Stimulated activated memory B cell treated with anti-CD40 and anti-IgM and Interleukin-4, amounts not matched to agents 10 μg/mL and 1 μg/mL and 100 μg/mL, for 72 hours (primary cell): ENCODE data around the gene RUNX3.
A peak's percentile ranks its signal among the peaks of the same experiment; 100 is the strongest.

ENCODE experiments used
- ATAC-seq: fragments of 150-1000 bp; cut with Tn5 transposase; 2 replicates; pipeline ENCODE4 v1.10.0; 2021
- H3K27ac Mint-ChIP-seq: one replicate; pipeline ENCODE4 v1.8.0; 2022; ENCODE audit warnings: mild to moderate bottlenecking, mixed read lengths
- H3K27me3 Mint-ChIP-seq: one replicate; pipeline ENCODE4 v1.8.0; 2022; ENCODE audit warnings: mixed read lengths
- H3K36me3 Mint-ChIP-seq: one replicate; pipeline ENCODE4 v1.8.0; 2022; ENCODE audit warnings: mixed read lengths
- H3K4me1 Mint-ChIP-seq: one replicate; pipeline ENCODE4 v1.8.0; 2022; ENCODE audit warnings: mixed read lengths
- H3K4me3 Mint-ChIP-seq: one replicate; pipeline ENCODE4 v1.8.0; 2022; ENCODE audit warnings: mild to moderate bottlenecking, moderate library complexity, mixed read lengths
- H3K9me3 Mint-ChIP-seq: one replicate; pipeline ENCODE4 v1.8.0; 2022; ENCODE audit warnings: mixed read lengths

The RUNX3 gene

GRCh38 chr1:24931146-24931467 lies 1.0 kb upstream of the RUNX3 start:
- peaks cover 75% of the 10 kb centered on the region for H3K4me1 Mint-ChIP-seq
- no peaks in the 10 kb centered on the region for H3K9me3 Mint-ChIP-seq
- H3K27ac Mint-ChIP-seq = peak overlapping the region; percentile 98
- peaks cover 30% of the 10 kb centered on the region for H3K36me3 Mint-ChIP-seq
- no peaks in the 10 kb centered on the region for H3K27me3 Mint-ChIP-seq
- no peak for ATAC-seq
- H3K4me3 Mint-ChIP-seq = peak overlapping the region; percentile 83

GRCh38 chr1:24929398-24930259 lies 447 bp downstream of the RUNX3 start:
- Mint-ChIP-seq H3K27ac (peak overlapping the region; percentile 98), H3K4me3 (peak overlapping the region; percentile 99), H3K36me3 (peaks cover 44% of the 10 kb centered on the region), H3K27me3 (no peaks in the 10 kb centered on the region), H3K9me3 (no peaks in the 10 kb centered on the region), H3K4me1 (peaks cover 75% of the 10 kb centered on the region)
- ATAC-seq = peak; percentile 44

GRCh38 chr1:24928689-24929397 lies 1.2 kb downstream of the RUNX3 start:
- no peaks in the 10 kb centered on the region for H3K27me3 Mint-ChIP-seq
- H3K4me1 Mint-ChIP-seq = peaks cover 75% of the 10 kb centered on the region
- peaks cover 46% of the 10 kb centered on the region for H3K36me3 Mint-ChIP-seq
- no peaks in the 10 kb centered on the region for H3K9me3 Mint-ChIP-seq
- H3K4me3 Mint-ChIP-seq = peak overlapping the region; percentile 99
- H3K27ac Mint-ChIP-seq = peak overlapping the region; percentile 98
- peak; percentile 21 for ATAC-seq

- H3K27me3 Mint-ChIP-seq = no peaks in the 10 kb centered on the region
- peaks cover 53% of the 10 kb centered on the region for H3K36me3 Mint-ChIP-seq
- ATAC-seq = no peak
- peak overlapping the region; percentile 98 for H3K27ac Mint-ChIP-seq
- H3K4me1 Mint-ChIP-seq = peaks cover 75% of the 10 kb centered on the region
- H3K9me3 Mint-ChIP-seq = no peaks in the 10 kb centered on the region
- peak overlapping the region; percentile 99 for H3K4me3 Mint-ChIP-seq
Observed at GRCh38 chr1:24927988-24928688, 1.9 kb downstream of the RUNX3 start.

DNA sequence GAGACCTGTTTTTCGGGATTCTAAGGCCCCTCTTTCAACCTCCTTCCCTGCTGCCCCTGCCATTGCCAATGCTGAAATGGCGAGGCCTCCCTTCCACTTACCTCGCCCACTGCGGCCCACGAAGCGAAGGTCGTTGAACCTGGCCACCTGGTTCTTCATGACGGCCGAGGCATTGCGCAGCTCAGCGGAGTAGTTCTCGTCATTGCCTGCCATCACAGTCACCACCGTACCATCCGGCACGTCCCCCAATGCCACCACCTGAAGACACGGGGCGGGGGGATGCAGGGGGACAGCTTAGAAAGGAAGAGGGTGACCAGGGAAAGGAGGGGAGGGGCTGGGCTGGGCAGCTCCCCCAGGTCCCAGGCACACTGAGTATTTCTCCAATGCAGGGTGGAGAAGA lies 2.6 kb downstream of the RUNX3 start:
- H3K36me3 Mint-ChIP-seq = peaks cover 60% of the 10 kb centered on the region
- no peaks in the 10 kb centered on the region for H3K9me3 Mint-ChIP-seq
- no peak for ATAC-seq
- H3K27ac Mint-ChIP-seq = peak overlapping the region; percentile 98
- peak overlapping the region; percentile 99 for H3K4me3 Mint-ChIP-seq
- no peaks in the 10 kb centered on the region for H3K27me3 Mint-ChIP-seq
- peaks cover 75% of the 10 kb centered on the region for H3K4me1 Mint-ChIP-seq

- Mint-ChIP-seq H3K27me3 (no peaks in the 10 kb centered on the region), H3K36me3 (peaks cover 66% of the 10 kb centered on the region), H3K9me3 (no peaks in the 10 kb centered on the region), H3K27ac (peak overlapping the region; percentile 98), H3K4me1 (peaks cover 79% of the 10 kb centered on the region), H3K4me3 (peak overlapping the region; percentile 99)
- no peak for ATAC-seq
Observed at GRCh38 chr1:24926563-24927249, 3.4 kb downstream of the RUNX3 start.

DNA sequence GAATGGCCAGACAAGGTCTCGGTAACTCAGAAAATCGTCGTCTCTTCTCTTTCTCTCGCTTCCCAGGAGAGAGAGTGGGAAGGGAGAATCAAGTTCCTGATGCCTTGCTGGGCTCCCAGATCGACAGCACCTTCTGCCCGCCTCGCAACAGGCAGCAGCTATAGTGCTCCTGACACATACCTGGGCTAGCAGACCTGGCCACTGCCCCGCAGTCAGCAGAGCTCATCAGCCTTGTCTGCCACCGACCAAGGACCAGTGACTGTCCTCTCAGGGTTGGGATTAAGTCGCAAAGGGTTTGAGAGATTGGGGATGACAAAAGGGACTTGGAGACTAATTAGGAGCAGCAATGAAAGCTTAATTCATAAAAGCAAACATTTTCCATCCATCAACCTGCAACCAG lies 4.1 kb downstream of the RUNX3 start:
- Mint-ChIP-seq H3K9me3 (no peaks in the 10 kb centered on the region), H3K27ac (peak overlapping the region; percentile 98), H3K4me3 (peak overlapping the region; percentile 99), H3K4me1 (peaks cover 79% of the 10 kb centered on the region), H3K36me3 (peaks cover 66% of the 10 kb centered on the region), H3K27me3 (no peaks in the 10 kb centered on the region)
- ATAC-seq = no peak

DNA sequence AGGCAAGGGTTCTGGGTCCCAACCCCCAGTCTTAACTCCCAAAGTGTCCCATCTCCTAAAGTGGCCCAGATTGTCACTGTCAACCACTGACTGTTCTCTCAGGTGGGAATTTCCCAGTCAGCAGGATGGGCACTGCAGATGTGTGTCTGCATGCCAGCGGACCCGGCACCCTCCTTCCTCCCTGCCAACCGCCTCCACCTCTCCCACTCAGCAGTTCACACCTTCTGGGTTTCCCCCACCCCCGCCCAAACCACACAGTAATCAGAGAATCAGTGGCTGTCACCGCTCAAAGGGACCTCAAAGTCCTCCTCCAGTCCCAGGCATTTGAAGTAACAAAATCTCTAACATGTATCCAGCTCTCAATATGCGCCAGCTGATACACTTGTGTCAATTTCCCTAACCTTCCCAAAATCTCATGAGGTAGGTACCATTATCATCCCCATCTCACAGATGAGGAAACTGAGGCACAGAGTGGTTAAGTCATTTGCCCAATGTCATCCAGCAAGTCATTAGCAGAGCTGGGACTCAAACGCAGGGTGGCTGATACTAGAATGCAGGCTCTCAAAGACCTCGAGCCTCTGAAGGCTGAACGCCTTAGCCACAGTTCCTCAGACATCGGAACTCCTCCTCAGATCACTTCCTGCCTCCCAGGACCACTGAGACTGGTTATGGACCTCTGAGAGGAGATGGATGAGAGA lies 4.8 kb downstream of the RUNX3 start:
- H3K36me3 Mint-ChIP-seq = peaks cover 72% of the 10 kb centered on the region
- no peaks in the 10 kb centered on the region for H3K27me3 Mint-ChIP-seq
- peak overlapping the region; percentile 98 for H3K27ac Mint-ChIP-seq
- no peaks in the 10 kb centered on the region for H3K9me3 Mint-ChIP-seq
- peak overlapping the region; percentile 99 for H3K4me3 Mint-ChIP-seq
- ATAC-seq = peak; percentile 34
- H3K4me1 Mint-ChIP-seq = peaks cover 79% of the 10 kb centered on the region

- Mint-ChIP-seq H3K36me3 (peaks cover 79% of the 10 kb centered on the region), H3K4me1 (peaks cover 91% of the 10 kb centered on the region), H3K4me3 (peak overlapping the region; percentile 59), H3K27me3 (no peaks in the 10 kb centered on the region), H3K27ac (peak overlapping the region; percentile 98), H3K9me3 (no peaks in the 10 kb centered on the region)
- peak; percentile 83 for ATAC-seq
Observed at GRCh38 chr1:24923485-24924113, 6.5 kb downstream of the RUNX3 start.

DNA sequence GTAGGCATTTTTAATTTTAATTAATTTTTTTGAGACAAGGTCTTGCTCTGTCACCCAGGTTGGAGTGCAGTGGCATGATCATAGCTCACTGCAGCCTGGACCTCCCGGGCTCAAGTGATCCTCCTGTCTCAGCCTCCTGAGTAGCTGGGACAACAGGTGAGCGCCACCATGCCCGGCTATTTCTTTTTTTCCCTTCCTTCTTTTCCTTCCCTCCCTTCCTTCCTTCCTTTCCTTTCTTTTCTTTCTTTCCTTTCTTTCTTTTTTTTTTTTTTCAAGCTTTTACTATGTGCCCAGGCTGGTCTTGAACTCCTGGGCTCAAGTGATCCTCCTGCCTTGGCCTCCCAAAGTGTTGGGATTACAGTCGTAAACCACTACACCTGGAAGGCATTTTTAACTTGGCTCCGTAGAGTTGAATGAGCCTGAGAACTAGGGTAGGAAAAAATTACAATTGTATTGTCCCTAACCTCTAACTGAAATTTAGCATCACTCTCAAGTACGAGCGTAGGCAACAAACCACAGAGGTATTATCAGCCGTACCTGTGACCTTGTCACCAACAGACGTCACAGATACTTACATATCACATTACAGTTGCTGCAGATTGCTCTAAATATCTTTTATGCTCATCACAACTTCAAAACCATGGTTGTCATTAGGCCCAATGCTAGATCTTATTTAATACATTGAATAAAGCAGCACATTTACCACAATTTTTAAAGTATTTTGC lies 8.0 kb downstream of the RUNX3 start:
- Mint-ChIP-seq H3K9me3 (no peaks in the 10 kb centered on the region), H3K27ac (peak overlapping the region; percentile 67), H3K4me1 (peaks cover 96% of the 10 kb centered on the region), H3K36me3 (peaks cover 75% of the 10 kb centered on the region), H3K27me3 (no peaks in the 10 kb centered on the region), H3K4me3 (peak overlapping the region; percentile 66)
- no peak for ATAC-seq

- no peak for ATAC-seq
- Mint-ChIP-seq H3K4me3 (peak overlapping the region; percentile 23), H3K9me3 (no peaks in the 10 kb centered on the region), H3K27me3 (no peaks in the 10 kb centered on the region), H3K4me1 (peaks cover 96% of the 10 kb centered on the region), H3K36me3 (peaks cover 69% of the 10 kb centered on the region), H3K27ac (peak overlapping the region; percentile 67)
Observed at GRCh38 chr1:24921412-24921811, 8.7 kb downstream of the RUNX3 start.

- Mint-ChIP-seq H3K36me3 (peaks cover 69% of the 10 kb centered on the region), H3K27me3 (no peaks in the 10 kb centered on the region), H3K9me3 (no peaks in the 10 kb centered on the region), H3K4me1 (peaks cover 96% of the 10 kb centered on the region), H3K4me3 (peak overlapping the region; percentile 6), H3K27ac (peak overlapping the region; percentile 67)
- ATAC-seq = no peak
Observed at GRCh38 chr1:24920533-24920925, 9.5 kb downstream of the RUNX3 start.

DNA sequence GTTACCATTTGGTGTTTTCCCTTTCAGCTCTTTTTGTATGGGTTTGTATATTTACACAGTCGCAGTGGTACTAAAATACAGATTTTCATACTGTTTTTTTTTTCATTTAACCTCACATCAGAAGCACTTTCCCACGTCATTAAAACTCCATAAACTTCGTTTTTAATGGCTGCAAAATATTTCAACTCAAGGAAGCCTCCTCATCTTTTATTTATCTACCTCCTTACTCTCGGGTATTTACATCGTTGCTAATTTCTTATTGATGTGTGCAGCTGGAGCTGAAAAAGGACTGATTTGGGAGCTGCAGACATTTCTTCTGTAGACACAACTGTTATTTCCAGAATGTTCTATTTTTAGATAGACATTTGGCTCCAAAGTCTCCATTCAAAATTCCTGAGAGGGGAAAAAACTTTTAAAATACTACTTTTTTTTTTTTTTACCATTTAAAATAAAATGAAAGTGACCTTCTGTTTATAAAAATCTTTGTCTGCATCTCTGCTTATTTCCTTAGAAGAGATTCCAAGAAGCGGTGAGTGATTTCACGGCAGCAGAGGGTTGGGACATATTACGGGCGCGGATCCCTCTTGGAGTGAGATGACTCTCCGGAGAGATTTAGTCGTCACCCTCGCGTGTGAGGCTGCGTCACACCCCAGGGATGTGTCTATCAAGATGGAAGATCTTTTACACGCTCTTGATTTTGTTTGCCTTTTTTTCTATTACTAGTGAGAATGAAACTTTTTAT lies 10.1 kb downstream of the RUNX3 start:
- Mint-ChIP-seq H3K4me1 (peaks cover 96% of the 10 kb centered on the region), H3K4me3 (peak overlapping the region; percentile 29), H3K27me3 (no peaks in the 10 kb centered on the region), H3K27ac (peak overlapping the region; percentile 67), H3K36me3 (peaks cover 69% of the 10 kb centered on the region), H3K9me3 (no peaks in the 10 kb centered on the region)
- no peak for ATAC-seq
